Astrocyte (in vitro differentiated cells and primary cell): ENCODE data around the gene GNB1.

Experiments used
- CTCF ChIP-seq: IDR thresholded peaks from 2 replicates; pipeline ENCODE4 v1.5.1; 2011; ENCODE audit warnings: low read depth, mild to moderate bottlenecking, inconsistent platforms, low read length, moderate library complexity; ENCODE audit not compliant: insufficient read depth
- EZH2 ChIP-seq: IDR thresholded peaks from 2 replicates; pipeline ENCODE4 v1.6.1; 2012; ENCODE audit warnings: mild to moderate bottlenecking, low read length, inconsistent platforms; ENCODE audit not compliant: insufficient read depth

- no peak for TF ChIP-seq CTCF
- no peak for TF ChIP-seq EZH2
Measured at GRCh38 chr1:1875932-1876331, 15.0 kb downstream of the GNB1 start.
